Panc1 (cell line): ENCODE measurements around the gene ZFX. TPM values are rescaled to one million over a fixed set of nuclear protein-coding genes. Genes with fewer than 3 reads are reported as not detected.

ENCODE experiments used
- ATAC-seq: fragments of 200-7000 bp; cut with Tn5 transposase; 2 replicates; pipeline ENCODE4 v1.9.1; 2020; ENCODE audit warnings: mild to moderate bottlenecking, moderate library complexity
- BruUV-seq: library from RNA; stranded (reverse); fragments of 400-500 nt; replicated peaks from 2 replicates; lab custom pipeline; 2021; lab: Mats Ljungman, UMichigan
- CTCF ChIA-PET: fragments of 300-600 bp; sonication (Branson Sonifier 250); formaldehyde crosslinking; loops from one replicate; lab custom pipeline; 2022; ENCODE audit warnings: antibody characterized with exemption; lab: Charles Lee
- POLR2A ChIA-PET: fragments of 300-600 bp; sonication (Branson Sonifier 250); formaldehyde crosslinking; loops from one replicate; lab custom pipeline; 2022; ENCODE audit warnings: antibody characterized with exemption; lab: Charles Lee
- DNase-seq: peaks from one replicate; pipeline ENCODE4 v3.0.0-alpha.2; 2010; ENCODE audit warnings: low read depth, low spot score
- H3K27ac ChIP-seq: 2 replicates; pipeline ENCODE4 v1.5.1; 2011; ENCODE audit warnings: mild to moderate bottlenecking, low read length, inconsistent platforms
- H3K27me3 ChIP-seq: fragments of 200-500 bp; sonication (Bioruptor generic); 2 replicates; pipeline ENCODE4 v1.6.0; 2014; ENCODE audit warnings: low read length, inconsistent platforms; ENCODE audit not compliant: control insufficient read depth, insufficient read depth
- H3K36me3 ChIP-seq: fragments of 200-500 bp; sonication (Bioruptor generic); 2 replicates; pipeline ENCODE4 v1.5.1; 2014; ENCODE audit warnings: inconsistent platforms, mild to moderate bottlenecking, low read length, moderate library complexity; ENCODE audit not compliant: control insufficient read depth, insufficient read depth
- H3K4me1 ChIP-seq: 2 replicates; pipeline ENCODE4 v1.5.1; 2011; ENCODE audit warnings: inconsistent platforms, mild to moderate bottlenecking, low read length, moderate library complexity; ENCODE audit not compliant: control insufficient read depth, insufficient read depth
- H3K4me3 ChIP-seq, 2 experiments: 2 replicates each; pipeline ENCODE4 v1.5.1; 2011 to 2012; ENCODE audit warnings: low read depth in 2 of 2, low read length in 2 of 2, mild to moderate bottlenecking in 2 of 2, inconsistent platforms in 1 of 2, moderate library complexity in 1 of 2
- H3K9me3 ChIP-seq: fragments of 200-500 bp; sonication (Bioruptor generic); 2 replicates; pipeline ENCODE4 v1.5.1; 2014; ENCODE audit warnings: low read depth, mild to moderate bottlenecking, inconsistent platforms, low read length, moderate library complexity; ENCODE audit not compliant: control insufficient read depth, insufficient read depth
- CTCF ChIP-seq: fragments of 450-650 bp; IDR thresholded peaks from 2 replicates; pipeline ENCODE4 v1.5.1; 2017; ENCODE audit warnings: mild to moderate bottlenecking
- POLR2AphosphoS5 ChIP-seq: IDR thresholded peaks from 2 replicates; pipeline ENCODE4 v1.6.1; 2012; ENCODE audit warnings: mild to moderate bottlenecking, low read depth, low read length, moderate library complexity
- SIN3A ChIP-seq: IDR thresholded peaks from 2 replicates; pipeline ENCODE4 v1.6.1; 2012; ENCODE audit warnings: low read depth, mild to moderate bottlenecking, low read length, moderate library complexity, borderline replicate concordance; ENCODE audit not compliant: insufficient read depth
- TCF7L2 ChIP-seq: IDR thresholded peaks from 2 replicates; pipeline ENCODE4 v1.6.1; 2011; ENCODE audit warnings: mild to moderate bottlenecking, low read depth, low read length, inconsistent platforms
- in situ Hi-C: cut with HindIII; loops from 2 replicates; pipeline ENCODE4 v1.10.0; 2016; ENCODE audit warnings: low sequenced_read_pairs, low pct_unique_long_range_greater_than_20kb
- intact Hi-C: fragments of 100-400 bp; cut with micrococcal nuclease; formaldehyde crosslinking; loops from one replicate; pipeline ENCODE4 v1.10.0; 2022; ENCODE audit not compliant: unreplicated experiment
- total RNA-seq: library from RNA; stranded (reverse); gene quantifications from one replicate; pipeline ENCODE4 v1.2.1, GENCODE V29; 2021; ENCODE audit not compliant: unreplicated experiment
- TF ChIP-seq, protein P1 (sequence below), 2 experiments: IDR thresholded peaks; 2 replicates each; pipeline ENCODE4 v1.6.1; 2011 to 2012; ENCODE audit warnings: low read depth in 2 of 2, control low read depth in 1 of 2, low read length in 1 of 2, mild to moderate bottlenecking in 1 of 2, moderate library complexity in 1 of 2; ENCODE audit not compliant: insufficient read depth in 1 of 2

Gene ZFX
- total RNA-seq, 1 experiment from 2014 or later, result 38.7 TPM

DNA sequence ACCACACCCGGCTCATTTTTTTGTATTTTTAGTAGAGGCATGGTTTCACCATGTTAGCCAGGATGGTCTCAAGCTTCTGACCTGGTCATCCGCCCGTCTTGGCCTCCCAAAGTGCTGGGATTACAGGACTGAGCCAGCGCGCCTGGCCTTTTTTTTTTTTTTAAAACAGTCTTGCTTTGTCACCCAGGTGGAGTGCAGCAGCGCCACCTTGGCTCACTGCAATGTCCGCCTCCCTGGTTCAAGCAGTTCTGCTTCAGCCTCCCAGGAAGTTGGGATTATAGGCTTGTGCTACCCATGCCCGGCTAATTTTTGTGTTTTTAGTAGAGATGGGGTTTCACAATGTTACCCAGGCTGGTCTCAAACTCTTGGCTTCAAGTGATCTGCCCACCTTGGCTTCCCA is 28.9 kb downstream of the ZFX start:
- CTCF ChIA-PET, result no interaction called here
- POLR2A ChIA-PET, result no interaction called here
- DNase-seq, result no peak

GRCh38 chrX:24184018-24184417 is 34.5 kb downstream of the ZFX start:
- DNase-seq (no peak), ATAC-seq (no peak)
- Histone ChIP-seq H3K4me3 (no peak overlapping the region), H3K4me1 (no peaks in the 10 kb centered on the region; the same call in 1 of the 2 replicates), H3K27me3 (no peaks in the 10 kb centered on the region), H3K36me3 (peaks cover 4% of the 10 kb centered on the region; the same call in 1 of the 2 replicates), H3K9me3 (no peaks in the 10 kb centered on the region), H3K27ac (no peak overlapping the region)
- in situ Hi-C loops, result no loop called here
- intact Hi-C loops, result no loop called here
- no TSS peak for BruUV-seq
- ChIA-PET CTCF (no interaction called here), POLR2A (no interaction called here)
- TF ChIP-seq, protein P1, sequence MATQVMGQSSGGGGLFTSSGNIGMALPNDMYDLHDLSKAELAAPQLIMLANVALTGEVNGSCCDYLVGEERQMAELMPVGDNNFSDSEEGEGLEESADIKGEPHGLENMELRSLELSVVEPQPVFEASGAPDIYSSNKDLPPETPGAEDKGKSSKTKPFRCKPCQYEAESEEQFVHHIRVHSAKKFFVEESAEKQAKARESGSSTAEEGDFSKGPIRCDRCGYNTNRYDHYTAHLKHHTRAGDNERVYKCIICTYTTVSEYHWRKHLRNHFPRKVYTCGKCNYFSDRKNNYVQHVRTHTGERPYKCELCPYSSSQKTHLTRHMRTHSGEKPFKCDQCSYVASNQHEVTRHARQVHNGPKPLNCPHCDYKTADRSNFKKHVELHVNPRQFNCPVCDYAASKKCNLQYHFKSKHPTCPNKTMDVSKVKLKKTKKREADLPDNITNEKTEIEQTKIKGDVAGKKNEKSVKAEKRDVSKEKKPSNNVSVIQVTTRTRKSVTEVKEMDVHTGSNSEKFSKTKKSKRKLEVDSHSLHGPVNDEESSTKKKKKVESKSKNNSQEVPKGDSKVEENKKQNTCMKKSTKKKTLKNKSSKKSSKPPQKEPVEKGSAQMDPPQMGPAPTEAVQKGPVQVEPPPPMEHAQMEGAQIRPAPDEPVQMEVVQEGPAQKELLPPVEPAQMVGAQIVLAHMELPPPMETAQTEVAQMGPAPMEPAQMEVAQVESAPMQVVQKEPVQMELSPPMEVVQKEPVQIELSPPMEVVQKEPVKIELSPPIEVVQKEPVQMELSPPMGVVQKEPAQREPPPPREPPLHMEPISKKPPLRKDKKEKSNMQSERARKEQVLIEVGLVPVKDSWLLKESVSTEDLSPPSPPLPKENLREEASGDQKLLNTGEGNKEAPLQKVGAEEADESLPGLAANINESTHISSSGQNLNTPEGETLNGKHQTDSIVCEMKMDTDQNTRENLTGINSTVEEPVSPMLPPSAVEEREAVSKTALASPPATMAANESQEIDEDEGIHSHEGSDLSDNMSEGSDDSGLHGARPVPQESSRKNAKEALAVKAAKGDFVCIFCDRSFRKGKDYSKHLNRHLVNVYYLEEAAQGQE (IDR thresholded peaks at IDR 0.05; ENCODE audit: insufficient read depth in 1 of 2, low read depth in 2 of 2, low read length in 1 of 2), result no peak
- no peak for TF ChIP-seq TCF7L2
- TF ChIP-seq POLR2AphosphoS5, result no peak
- TF ChIP-seq CTCF, result no peak
- no peak for TF ChIP-seq SIN3A

More for the DNA sequence above, 28.9 kb downstream of the ZFX start:
- H3K36me3 ChIP-seq, result peaks cover 4% of the 10 kb centered on the region; the same call in 1 of the 2 replicates
- no peak for TF ChIP-seq SIN3A
- no peak for TF ChIP-seq TCF7L2
- TF ChIP-seq CTCF, result no peak
- TF ChIP-seq, protein P1 (IDR thresholded peaks at IDR 0.05; ENCODE audit: insufficient read depth in 1 of 2, low read depth in 2 of 2, low read length in 1 of 2), result no peak
- no peak for TF ChIP-seq POLR2AphosphoS5
- no peak overlapping the region for H3K27ac ChIP-seq
- H3K9me3 ChIP-seq, result no peaks in the 10 kb centered on the region
- H3K27me3 ChIP-seq, result no peaks in the 10 kb centered on the region
- no peak overlapping the region for H3K4me3 ChIP-seq
- in situ Hi-C loops (no loop called here), intact Hi-C loops (no loop called here)
- no peaks in the 10 kb centered on the region; the same call in 1 of the 2 replicates for H3K4me1 ChIP-seq
- no TSS peak for BruUV-seq
- ATAC-seq, result no peak
